Smooth muscle cell (in vitro differentiated cells): ENCODE data around the gene RNASE9. TPM values are rescaled to one million over a fixed set of nuclear protein-coding genes. Genes with fewer than 3 reads are reported as not detected.
"Not testable (repeated sequence)": the region's sequence is repeated elsewhere in the genome, so short reads cannot be mapped to it uniquely, and the experiment has no call there.

ENCODE experiments used
- DNase-seq: peaks from one replicate; lab custom pipeline; 2025; ENCODE audit not compliant: unreplicated experiment; lab: John Stamatoyannopoulos, UW
- H2AFZ ChIP-seq: fragments of 200-600 bp; sonication (generic); 2 replicates; pipeline ENCODE4 v1.6.0; 2016; ENCODE audit warnings: antibody characterized with exemption, low read depth, mild to moderate bottlenecking
- H3F3A ChIP-seq: fragments of 200-600 bp; sonication (generic); 2 replicates; pipeline ENCODE4 v1.6.0; 2017; ENCODE audit warnings: antibody characterized with exemption, low read depth
- H3K27ac ChIP-seq: fragments of 200-600 bp; sonication (generic); 2 replicates; pipeline ENCODE4 v1.5.1; 2016; ENCODE audit warnings: low read depth, mild to moderate bottlenecking
- H3K27me3 ChIP-seq: fragments of 200-600 bp; sonication (generic); 2 replicates; pipeline ENCODE4 v1.6.1; 2016; ENCODE audit warnings: low read depth, mild to moderate bottlenecking
- H3K36me3 ChIP-seq: fragments of 200-600 bp; sonication (generic); 2 replicates; pipeline ENCODE4 v1.5.1; 2016; ENCODE audit warnings: low read depth
- H3K4me1 ChIP-seq: fragments of 200-600 bp; sonication (generic); 2 replicates; pipeline ENCODE4 v1.5.1; 2016; ENCODE audit warnings: low read depth
- H3K4me2 ChIP-seq: fragments of 200-600 bp; sonication (generic); 2 replicates; pipeline ENCODE4 v1.6.0; 2016; ENCODE audit warnings: mild to moderate bottlenecking
- H3K4me3 ChIP-seq: fragments of 200-600 bp; sonication (generic); 2 replicates; pipeline ENCODE4 v1.5.1; 2016; ENCODE audit warnings: mild to moderate bottlenecking
- H3K79me2 ChIP-seq: fragments of 200-600 bp; sonication (generic); 2 replicates; pipeline ENCODE4 v1.6.0; 2016; ENCODE audit warnings: low read depth, mild to moderate bottlenecking
- H3K9ac ChIP-seq: fragments of 200-600 bp; sonication (generic); 2 replicates; pipeline ENCODE4 v1.6.0; 2016; ENCODE audit warnings: low read depth
- H3K9me3 ChIP-seq: fragments of 200-600 bp; sonication (generic); replicated peaks from 2 replicates; pipeline ENCODE4 v1.5.1; 2016; ENCODE audit warnings: low read depth
- H4K20me1 ChIP-seq: fragments of 200-600 bp; sonication (generic); 2 replicates; pipeline ENCODE4 v1.6.0; 2016; ENCODE audit warnings: low read depth
- CTCF ChIP-seq: fragments of 200-600 bp; sonication (generic); IDR thresholded peaks from 2 replicates; pipeline ENCODE4 v1.5.1; 2017; ENCODE audit warnings: borderline replicate concordance, mild to moderate bottlenecking, antibody characterized with exemption; ENCODE audit not compliant: insufficient read depth, poor library complexity, severe bottlenecking
- WGBS: methylation state at CpG from one replicate; pipeline ENCODE4 v1.1.7; 2016; ENCODE audit warnings: low lambda C conversion rate; 5-methylcytosine and 5-hydroxymethylcytosine counted together
- polyA plus RNA-seq: library from polyadenylated mRNA; unstranded; fragments of >200 nt; fragmentation: Nextera tagmentation; extraction: Ambion mirVana; gene quantifications from 2 replicates; pipeline ENCODE4 v1.2.1, GENCODE V29; 2016
- total RNA-seq: library from RNA; depleted of rRNA; stranded (reverse); fragments of >200 nt; gene quantifications from 2 replicates; pipeline ENCODE4 v1.2.3, GENCODE V29; 2014

RNASE9 gene
- total and polyA plus RNA-seq, 2 experiments from 2014 or later = not detected

GRCh38 chr14:20516921-20517320 lies 43.9 kb downstream of the RNASE9 start:
- no peaks in the 10 kb centered on the region for H3K4me1 ChIP-seq
- TF ChIP-seq CTCF = no peak
- no peaks in the 10 kb centered on the region for H3K27me3 ChIP-seq
- no peaks in the 10 kb centered on the region for H3K79me2 ChIP-seq
- no peak for DNase-seq
- 79% methylated on average over 4 of the region's 4 CpGs for WGBS
- H3K4me2 ChIP-seq = no peak overlapping the region
- no peak overlapping the region for H3K4me3 ChIP-seq
- no peak overlapping the region for H2AFZ ChIP-seq
- no peaks in the 10 kb centered on the region for H3K36me3 ChIP-seq
- H3K9ac ChIP-seq = no peak overlapping the region
- H3K27ac ChIP-seq = no peak overlapping the region
- no peaks in the 10 kb centered on the region for H4K20me1 ChIP-seq
- H3F3A ChIP-seq = no peaks in the 10 kb centered on the region
- H3K9me3 ChIP-seq = no peaks in the 10 kb centered on the region

DNA sequence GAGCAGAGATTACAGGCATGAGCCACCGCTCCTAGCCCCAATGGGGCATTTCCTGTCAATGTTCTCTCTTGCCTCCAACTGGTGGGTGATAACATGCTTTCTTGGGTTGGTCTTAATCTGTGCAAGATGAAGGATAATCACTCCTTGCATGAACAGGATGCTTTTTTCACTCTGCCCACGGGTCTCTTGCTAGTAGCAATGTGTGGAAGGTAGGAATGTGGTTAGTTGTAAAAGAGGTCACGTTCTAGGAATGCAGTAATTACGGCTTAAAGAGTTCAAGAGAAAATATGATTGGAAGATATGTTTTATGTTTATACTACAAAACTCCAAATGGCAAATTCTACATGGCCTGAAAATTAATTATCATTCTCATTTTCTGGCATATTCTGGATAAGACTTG lies 45.0 kb downstream of the RNASE9 start:
- no peak overlapping the region for H3K27ac ChIP-seq
- H3K4me1 ChIP-seq = no peaks in the 10 kb centered on the region
- no peak overlapping the region for H2AFZ ChIP-seq
- no peaks in the 10 kb centered on the region for H3K36me3 ChIP-seq
- no peak for DNase-seq
- H3K4me3 ChIP-seq = no peak overlapping the region
- no peaks in the 10 kb centered on the region for H3K9me3 ChIP-seq
- H3F3A ChIP-seq = no peaks in the 10 kb centered on the region
- TF ChIP-seq CTCF = no peak
- H3K79me2 ChIP-seq = no peaks in the 10 kb centered on the region
- no peaks in the 10 kb centered on the region for H4K20me1 ChIP-seq
- no peak overlapping the region for H3K9ac ChIP-seq
- no peak overlapping the region for H3K4me2 ChIP-seq
- H3K27me3 ChIP-seq = no peaks in the 10 kb centered on the region
- WGBS = 29% methylated on average over 4 of the region's 4 CpGs

DNA sequence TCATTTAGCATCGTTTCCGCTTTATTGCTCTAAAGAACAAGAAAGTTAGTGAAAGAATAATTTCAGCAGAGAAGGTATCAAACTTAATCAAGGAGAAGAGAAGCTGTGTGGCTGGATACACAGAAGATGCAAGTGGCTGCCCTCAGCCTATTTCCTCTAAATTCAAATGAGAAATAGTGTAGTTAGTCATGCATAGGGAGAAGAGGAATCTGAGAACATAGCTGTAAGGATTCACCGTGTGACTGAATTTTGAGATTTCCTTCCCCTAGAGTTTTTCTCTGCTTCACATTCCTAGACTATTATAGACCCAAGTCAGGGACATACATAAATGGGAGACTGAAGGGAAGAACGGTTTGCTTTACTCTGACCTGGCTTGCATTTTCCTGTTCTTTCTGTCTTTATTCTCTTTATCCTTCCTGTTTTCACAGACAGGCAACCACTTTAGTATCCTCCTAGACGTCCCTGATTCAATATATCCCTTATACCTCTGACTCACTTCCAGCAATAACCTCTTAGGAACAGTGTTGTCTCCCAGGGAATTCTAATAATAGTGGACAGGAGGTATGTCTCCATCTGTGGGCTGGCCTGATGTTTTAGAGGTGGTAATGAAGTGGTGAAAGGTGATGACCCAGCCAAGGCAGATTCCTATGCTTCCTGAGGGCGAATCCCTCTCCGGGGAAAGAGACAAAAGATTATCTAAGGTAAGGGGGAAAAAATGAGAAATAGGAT lies 48.5 kb downstream of the RNASE9 start:
- Histone ChIP-seq H3K27ac (no peak overlapping the region), H3K9ac (no peak overlapping the region), H3K27me3 (no peaks in the 10 kb centered on the region), H3K4me3 (no peak overlapping the region), H3K4me2 (no peak overlapping the region), H3F3A (no peaks in the 10 kb centered on the region), H3K36me3 (no peaks in the 10 kb centered on the region), H2AFZ (no peak overlapping the region), H3K9me3 (no peaks in the 10 kb centered on the region), H3K4me1 (no peaks in the 10 kb centered on the region), H4K20me1 (no peaks in the 10 kb centered on the region), H3K79me2 (no peaks in the 10 kb centered on the region)
- WGBS = 67% methylated on average over 7 of the region's 7 CpGs
- TF ChIP-seq CTCF = no peak
- DNase-seq = no peak

- no peak for TF ChIP-seq CTCF
- DNase-seq = no peak
- Histone ChIP-seq H3K9me3 (no peaks in the 10 kb centered on the region), H3K4me2 (no peak overlapping the region), H3K27me3 (no peaks in the 10 kb centered on the region), H3K27ac (no peak overlapping the region), H2AFZ (no peak overlapping the region), H3K36me3 (no peaks in the 10 kb centered on the region), H3K9ac (no peak overlapping the region), H3K4me1 (no peaks in the 10 kb centered on the region), H3K4me3 (no peak overlapping the region), H3K79me2 (no peaks in the 10 kb centered on the region), H4K20me1 (no peaks in the 10 kb centered on the region), H3F3A (no peaks in the 10 kb centered on the region)
- 92% methylated on average over 8 of the region's 8 CpGs for WGBS
Measured at GRCh38 chr14:20508367-20508766, 52.5 kb downstream of the RNASE9 start.

DNA sequence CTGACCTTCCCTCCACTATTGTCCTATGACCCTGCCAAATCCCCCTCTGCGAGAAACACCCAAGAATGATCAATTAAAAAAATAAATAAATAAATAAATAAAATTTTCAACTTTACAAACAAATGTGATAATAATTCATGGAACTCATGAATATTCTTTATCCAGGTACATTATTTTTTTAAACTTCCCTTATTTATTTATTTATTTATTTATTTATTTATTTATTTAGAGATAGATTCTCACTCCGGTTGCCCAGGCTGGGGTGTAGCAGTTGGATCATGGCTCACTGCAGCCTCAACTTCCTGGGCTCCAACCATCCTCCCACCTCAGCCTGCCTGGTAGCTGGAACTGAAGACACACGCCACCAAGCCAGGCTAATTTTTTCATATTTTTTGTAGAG lies 53.3 kb downstream of the RNASE9 start:
- not testable (repeated sequence) for H3K4me3 ChIP-seq, H3K79me2 ChIP-seq, H3K9ac ChIP-seq, H3K9me3 ChIP-seq, H3K4me2 ChIP-seq, H3K36me3 ChIP-seq, H3K4me1 ChIP-seq, H3K27ac ChIP-seq, H2AFZ ChIP-seq, H3K27me3 ChIP-seq, H4K20me1 ChIP-seq, H3F3A ChIP-seq, DNase-seq
- WGBS = 96% methylated on average over 3 of the region's 3 CpGs
